Osteoblast (primary cell): ENCODE data around the gene TRMT5. TPM values are rescaled to one million over a fixed set of nuclear protein-coding genes. Genes with fewer than 3 reads are reported as not detected.

Experiments used
- DNase-seq: peaks from one replicate; pipeline ENCODE4 v3.0.0; 2011; ENCODE audit warnings: low spot score, mixed read lengths; ENCODE audit not compliant: insufficient read length; ENCODE audit errors: missing footprints
- H2AFZ ChIP-seq: 2 replicates; pipeline ENCODE4 v1.6.0; 2011; ENCODE audit warnings: mild to moderate bottlenecking, low read length
- H3K27ac ChIP-seq: 2 replicates; pipeline ENCODE4 v1.5.1; 2011; ENCODE audit warnings: mild to moderate bottlenecking, low read depth, low read length, moderate library complexity
- H3K27me3 ChIP-seq: 2 replicates; pipeline ENCODE4 v1.6.0; 2012; ENCODE audit warnings: mild to moderate bottlenecking, control low read depth, inconsistent platforms, low read length, moderate library complexity; ENCODE audit not compliant: insufficient read depth
- H3K36me3 ChIP-seq: 2 replicates; pipeline ENCODE4 v1.5.1; 2011; ENCODE audit warnings: mild to moderate bottlenecking, low read length, control low read depth, moderate library complexity; ENCODE audit not compliant: insufficient read depth
- H3K4me1 ChIP-seq: 2 replicates; pipeline ENCODE4 v1.5.1; 2011; ENCODE audit warnings: mild to moderate bottlenecking, low read length, control low read depth, moderate library complexity; ENCODE audit not compliant: insufficient read depth
- H3K4me2 ChIP-seq: 2 replicates; pipeline ENCODE4 v1.6.0; 2011; ENCODE audit warnings: mild to moderate bottlenecking, low read length; ENCODE audit not compliant: insufficient read depth
- H3K4me3 ChIP-seq: fragments of 200-600 bp; sonication (generic); 3 replicates; pipeline ENCODE4 v1.5.1; 2012; ENCODE audit warnings: mild to moderate bottlenecking, low read length, inconsistent platforms; ENCODE audit not compliant: insufficient read depth
- H3K79me2 ChIP-seq: 2 replicates; pipeline ENCODE4 v1.6.0; 2012; ENCODE audit warnings: mild to moderate bottlenecking, low read length, control low read depth, inconsistent platforms; ENCODE audit not compliant: insufficient read depth
- H3K9me3 ChIP-seq: 2 replicates; pipeline ENCODE4 v1.5.1; 2011; ENCODE audit warnings: low read depth, low read length, control low read depth
- H4K20me1 ChIP-seq: 2 replicates; pipeline ENCODE4 v1.6.0; 2012; ENCODE audit warnings: mild to moderate bottlenecking, low read length, control low read depth; ENCODE audit not compliant: insufficient read depth
- CTCF ChIP-seq: IDR thresholded peaks from 2 replicates; pipeline ENCODE4 v1.5.1; 2011; ENCODE audit warnings: mild to moderate bottlenecking, low read depth, low read length, moderate library complexity; ENCODE audit errors: extremely low read depth
- total RNA-seq: library from RNA; depleted of rRNA; stranded (reverse); fragments of >200 nt; gene quantifications from 2 replicates; pipeline ENCODE4 v1.2.3, GENCODE V29; 2012

Gene TRMT5
- total RNA-seq, 1 donor: 13.8 TPM

- Histone ChIP-seq H3K36me3 (no peaks in the 10 kb centered on the region), H3K27me3 (no peaks in the 10 kb centered on the region), H3K4me2 (no peak overlapping the region), H2AFZ (no peak overlapping the region), H3K4me3 (no peak overlapping the region), H4K20me1 (no peaks in the 10 kb centered on the region), H3K79me2 (no peaks in the 10 kb centered on the region), H3K27ac (no peak overlapping the region), H3K9me3 (no peaks in the 10 kb centered on the region), H3K4me1 (no peaks in the 10 kb centered on the region)
- no peak for DNase-seq
- TF ChIP-seq CTCF: no peak
Measured at GRCh38 chr14:60935319-60935718, 45.6 kb downstream of the TRMT5 start.

- Histone ChIP-seq H3K36me3 (no peaks in the 10 kb centered on the region), H3K4me2 (no peak overlapping the region), H3K27ac (no peak overlapping the region), H2AFZ (no peak overlapping the region), H3K4me3 (no peak overlapping the region), H3K9me3 (no peaks in the 10 kb centered on the region), H3K79me2 (no peaks in the 10 kb centered on the region), H3K27me3 (no peaks in the 10 kb centered on the region), H4K20me1 (no peaks in the 10 kb centered on the region), H3K4me1 (no peaks in the 10 kb centered on the region)
- no peak for TF ChIP-seq CTCF
- DNase-seq: no peak
Measured at GRCh38 chr14:60933920-60934655, 46.8 kb downstream of the TRMT5 start.

- Histone ChIP-seq H3K27ac (no peak overlapping the region), H3K27me3 (no peaks in the 10 kb centered on the region)
- no peak for TF ChIP-seq CTCF
Measured at GRCh38 chr14:60931218-60931617, 49.7 kb downstream of the TRMT5 start.

GRCh38 chr14:60926002-60926401 is 54.9 kb downstream of the TRMT5 start:
- H3K79me2 ChIP-seq: no peaks in the 10 kb centered on the region
- no peaks in the 10 kb centered on the region for H3K27me3 ChIP-seq
- H3K4me1 ChIP-seq: no peaks in the 10 kb centered on the region
- no peak overlapping the region for H3K4me2 ChIP-seq
- no peak for DNase-seq
- H3K27ac ChIP-seq: no peak overlapping the region
- H3K36me3 ChIP-seq: no peaks in the 10 kb centered on the region
- no peaks in the 10 kb centered on the region for H4K20me1 ChIP-seq
- H3K4me3 ChIP-seq: no peak overlapping the region
- no peak overlapping the region for H2AFZ ChIP-seq
- TF ChIP-seq CTCF: no peak
- H3K9me3 ChIP-seq: no peaks in the 10 kb centered on the region

More at GRCh38 chr14:60931218-60931617, 49.7 kb downstream of the TRMT5 start:
- Histone ChIP-seq H3K9me3 (no peaks in the 10 kb centered on the region), H3K4me1 (no peaks in the 10 kb centered on the region), H3K79me2 (no peaks in the 10 kb centered on the region), H3K4me2 (no peak overlapping the region), H3K36me3 (no peaks in the 10 kb centered on the region), H4K20me1 (no peaks in the 10 kb centered on the region), H3K4me3 (no peak overlapping the region), H2AFZ (no peak overlapping the region)
- no peak for DNase-seq
